Smooth muscle cell (in vitro differentiated cells): Measurements from ENCODE around the gene KIAA1755. TPM values are rescaled to one million over a fixed set of nuclear protein-coding genes. Genes with fewer than 3 reads are reported as not detected.
"Not testable (repeated sequence)": the region's sequence is repeated elsewhere in the genome, so short reads cannot be mapped to it uniquely, and the experiment has no call there.

Experiments
- DNase-seq: peaks from one replicate; lab custom pipeline; 2025; ENCODE audit not compliant: unreplicated experiment; lab: John Stamatoyannopoulos, UW
- H2AFZ ChIP-seq: fragments of 200-600 bp; sonication (generic); 2 replicates; pipeline ENCODE4 v1.6.0; 2016; ENCODE audit warnings: antibody characterized with exemption, low read depth, mild to moderate bottlenecking
- H3F3A ChIP-seq: fragments of 200-600 bp; sonication (generic); 2 replicates; pipeline ENCODE4 v1.6.0; 2017; ENCODE audit warnings: antibody characterized with exemption, low read depth
- H3K27ac ChIP-seq: fragments of 200-600 bp; sonication (generic); 2 replicates; pipeline ENCODE4 v1.5.1; 2016; ENCODE audit warnings: low read depth, mild to moderate bottlenecking
- H3K27me3 ChIP-seq: fragments of 200-600 bp; sonication (generic); 2 replicates; pipeline ENCODE4 v1.6.1; 2016; ENCODE audit warnings: low read depth, mild to moderate bottlenecking
- H3K36me3 ChIP-seq: fragments of 200-600 bp; sonication (generic); 2 replicates; pipeline ENCODE4 v1.5.1; 2016; ENCODE audit warnings: low read depth
- H3K4me1 ChIP-seq: fragments of 200-600 bp; sonication (generic); 2 replicates; pipeline ENCODE4 v1.5.1; 2016; ENCODE audit warnings: low read depth
- H3K4me2 ChIP-seq: fragments of 200-600 bp; sonication (generic); 2 replicates; pipeline ENCODE4 v1.6.0; 2016; ENCODE audit warnings: mild to moderate bottlenecking
- H3K4me3 ChIP-seq: fragments of 200-600 bp; sonication (generic); 2 replicates; pipeline ENCODE4 v1.5.1; 2016; ENCODE audit warnings: mild to moderate bottlenecking
- H3K79me2 ChIP-seq: fragments of 200-600 bp; sonication (generic); 2 replicates; pipeline ENCODE4 v1.6.0; 2016; ENCODE audit warnings: low read depth, mild to moderate bottlenecking
- H3K9ac ChIP-seq: fragments of 200-600 bp; sonication (generic); 2 replicates; pipeline ENCODE4 v1.6.0; 2016; ENCODE audit warnings: low read depth
- H3K9me3 ChIP-seq: fragments of 200-600 bp; sonication (generic); replicated peaks from 2 replicates; pipeline ENCODE4 v1.5.1; 2016; ENCODE audit warnings: low read depth
- H4K20me1 ChIP-seq: fragments of 200-600 bp; sonication (generic); 2 replicates; pipeline ENCODE4 v1.6.0; 2016; ENCODE audit warnings: low read depth
- WGBS: methylation state at CpG from one replicate; pipeline ENCODE4 v1.1.7; 2016; ENCODE audit warnings: low lambda C conversion rate; 5-methylcytosine and 5-hydroxymethylcytosine counted together
- polyA plus RNA-seq: library from polyadenylated mRNA; unstranded; fragments of >200 nt; fragmentation: Nextera tagmentation; extraction: Ambion mirVana; gene quantifications from 2 replicates; pipeline ENCODE4 v1.2.1, GENCODE V29; 2016
- total RNA-seq: library from RNA; depleted of rRNA; stranded (reverse); fragments of >200 nt; gene quantifications from 2 replicates; pipeline ENCODE4 v1.2.3, GENCODE V29; 2014
- TF ChIP-seq, protein P1 (sequence below): fragments of 200-600 bp; sonication (generic); IDR thresholded peaks from 2 replicates; pipeline ENCODE4 v1.5.1; 2017; ENCODE audit warnings: borderline replicate concordance, mild to moderate bottlenecking, antibody characterized with exemption; ENCODE audit not compliant: insufficient read depth, poor library complexity, severe bottlenecking

KIAA1755 gene
- total and polyA plus RNA-seq, 2 experiments from 2014 or later = 0.17 TPM; not detected in 1

DNA sequence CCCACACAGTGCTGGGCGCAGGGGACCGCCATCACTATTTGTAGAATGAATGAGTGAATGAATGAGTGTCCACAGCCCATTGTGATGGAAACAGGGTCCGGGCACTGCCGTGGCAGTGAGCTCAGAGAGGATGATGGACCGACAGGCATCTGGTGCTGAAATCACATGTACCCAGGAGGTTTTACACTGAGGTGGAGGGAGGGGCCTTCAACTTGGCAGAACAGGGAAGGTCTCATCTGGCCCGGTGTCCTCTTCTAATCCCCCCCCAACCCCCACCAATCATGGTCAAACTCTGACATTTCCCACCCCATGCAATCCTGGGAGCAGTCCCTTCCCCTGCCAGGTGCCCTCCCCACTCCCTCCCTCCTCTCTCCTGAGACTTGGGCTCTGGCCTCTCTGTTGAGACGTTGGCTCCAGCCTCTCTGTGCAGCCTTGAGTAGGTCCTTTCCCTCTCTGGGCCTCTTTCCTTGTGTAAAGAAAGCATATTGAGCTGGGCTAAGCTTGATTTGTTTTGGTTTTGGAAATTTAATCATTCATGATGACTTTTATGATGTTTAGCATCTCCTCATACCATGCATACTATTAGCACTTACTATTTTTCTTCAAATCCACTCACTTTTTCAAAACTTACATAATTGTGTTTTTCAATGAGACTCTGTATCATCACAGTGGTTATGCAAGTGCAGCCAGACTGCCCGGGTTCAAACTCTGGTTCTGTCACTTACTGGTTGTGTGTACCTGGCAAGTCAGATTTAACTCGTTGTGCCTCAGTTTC lies 10.8 kb downstream of the KIAA1755 start:
- Histone ChIP-seq H3K9me3 (no peaks in the 10 kb centered on the region), H4K20me1 (no peaks in the 10 kb centered on the region), H3K36me3 (no peaks in the 10 kb centered on the region), H3K79me2 (no peaks in the 10 kb centered on the region), H3K4me1 (no peaks in the 10 kb centered on the region), H3K9ac (no peak overlapping the region), H3K27me3 (no peaks in the 10 kb centered on the region), H3K4me3 (no peak overlapping the region), H3K27ac (no peak overlapping the region), H2AFZ (no peak overlapping the region), H3K4me2 (no peak overlapping the region), H3F3A (no peaks in the 10 kb centered on the region)
- 91% methylated on average over 8 of the region's 9 CpGs for WGBS
- no peak for DNase-seq
- TF ChIP-seq, protein P1, sequence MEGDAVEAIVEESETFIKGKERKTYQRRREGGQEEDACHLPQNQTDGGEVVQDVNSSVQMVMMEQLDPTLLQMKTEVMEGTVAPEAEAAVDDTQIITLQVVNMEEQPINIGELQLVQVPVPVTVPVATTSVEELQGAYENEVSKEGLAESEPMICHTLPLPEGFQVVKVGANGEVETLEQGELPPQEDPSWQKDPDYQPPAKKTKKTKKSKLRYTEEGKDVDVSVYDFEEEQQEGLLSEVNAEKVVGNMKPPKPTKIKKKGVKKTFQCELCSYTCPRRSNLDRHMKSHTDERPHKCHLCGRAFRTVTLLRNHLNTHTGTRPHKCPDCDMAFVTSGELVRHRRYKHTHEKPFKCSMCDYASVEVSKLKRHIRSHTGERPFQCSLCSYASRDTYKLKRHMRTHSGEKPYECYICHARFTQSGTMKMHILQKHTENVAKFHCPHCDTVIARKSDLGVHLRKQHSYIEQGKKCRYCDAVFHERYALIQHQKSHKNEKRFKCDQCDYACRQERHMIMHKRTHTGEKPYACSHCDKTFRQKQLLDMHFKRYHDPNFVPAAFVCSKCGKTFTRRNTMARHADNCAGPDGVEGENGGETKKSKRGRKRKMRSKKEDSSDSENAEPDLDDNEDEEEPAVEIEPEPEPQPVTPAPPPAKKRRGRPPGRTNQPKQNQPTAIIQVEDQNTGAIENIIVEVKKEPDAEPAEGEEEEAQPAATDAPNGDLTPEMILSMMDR = no peak

DNA sequence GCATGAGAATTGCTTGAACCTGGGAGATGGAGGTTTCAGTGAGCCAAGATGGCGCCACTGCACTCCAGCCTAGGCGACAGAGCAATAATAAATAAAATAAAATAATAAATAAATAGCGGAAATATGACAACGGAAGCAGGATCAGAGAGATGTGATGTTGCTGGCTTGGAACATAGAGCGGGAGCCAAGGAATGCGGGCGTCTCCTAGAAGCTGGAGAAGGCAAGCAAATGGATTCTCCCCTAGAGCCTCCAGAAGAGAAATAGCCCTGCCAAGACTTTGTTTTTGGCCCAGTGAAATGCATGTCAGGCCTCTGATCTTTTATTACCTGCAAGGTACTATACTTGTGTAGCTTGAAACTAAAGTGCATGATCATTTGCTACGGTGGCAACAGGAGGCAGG lies 12.4 kb downstream of the KIAA1755 start:
- no peak overlapping the region for H3K4me3 ChIP-seq
- no peaks in the 10 kb centered on the region for H3K27me3 ChIP-seq
- H3K36me3 ChIP-seq = no peaks in the 10 kb centered on the region
- H3K27ac ChIP-seq = no peak overlapping the region
- H2AFZ ChIP-seq = no peak overlapping the region
- H3K9ac ChIP-seq = no peak overlapping the region
- no peaks in the 10 kb centered on the region for H3F3A ChIP-seq
- TF ChIP-seq, protein P1 = no peak
- DNase-seq = no peak
- H3K9me3 ChIP-seq = no peaks in the 10 kb centered on the region
- H3K79me2 ChIP-seq = no peaks in the 10 kb centered on the region
- no peaks in the 10 kb centered on the region for H4K20me1 ChIP-seq
- no peak overlapping the region for H3K4me2 ChIP-seq
- 90% methylated on average over 8 of the region's 8 CpGs for WGBS
- H3K4me1 ChIP-seq = no peaks in the 10 kb centered on the region

DNA sequence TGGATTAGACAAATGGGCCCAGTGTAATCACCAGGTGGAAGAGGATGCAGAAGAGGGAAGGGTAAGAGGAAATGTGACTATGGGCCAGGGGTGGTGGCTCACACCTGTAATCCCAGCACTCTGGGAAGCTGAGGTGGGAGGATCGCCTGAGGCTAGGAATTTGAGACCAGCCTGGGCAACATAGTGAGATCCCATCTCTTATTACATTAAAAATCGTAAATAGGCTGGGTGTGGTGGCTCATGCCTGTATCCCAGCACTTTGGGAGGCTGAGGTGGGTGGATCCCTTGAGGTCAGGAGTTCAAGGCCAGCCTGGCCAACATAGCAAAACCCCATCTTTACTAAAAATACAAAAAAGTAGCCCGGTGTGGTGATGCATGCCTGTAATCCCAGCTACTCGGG lies 12.8 kb downstream of the KIAA1755 start:
- not testable (repeated sequence) for H3K27me3 ChIP-seq, H2AFZ ChIP-seq, H3F3A ChIP-seq, H3K4me3 ChIP-seq, H3K27ac ChIP-seq, H3K9ac ChIP-seq, H3K4me1 ChIP-seq, H4K20me1 ChIP-seq, H3K4me2 ChIP-seq, H3K79me2 ChIP-seq, DNase-seq, H3K36me3 ChIP-seq, H3K9me3 ChIP-seq
- 83% methylated on average over 4 of the region's 4 CpGs for WGBS

DNA sequence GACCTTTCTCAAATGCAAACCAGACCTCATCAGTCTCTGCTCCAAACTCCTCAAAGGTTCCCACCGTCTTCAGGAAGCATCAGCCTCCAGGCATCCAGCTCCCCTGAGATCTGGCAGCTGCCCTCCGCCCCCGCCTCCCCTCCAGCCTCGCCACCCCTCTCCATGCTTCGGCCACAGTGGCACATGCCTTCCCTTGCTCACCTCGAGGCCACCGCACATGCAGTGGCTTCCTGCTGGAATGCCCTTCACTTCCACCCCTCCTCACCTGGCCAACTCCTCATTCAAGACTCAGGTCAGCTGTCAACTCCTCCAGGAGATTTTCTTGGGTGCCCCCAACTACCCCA lies 13.4 kb downstream of the KIAA1755 start:
- no peaks in the 10 kb centered on the region for H3K4me1 ChIP-seq
- no peak overlapping the region for H2AFZ ChIP-seq
- no peaks in the 10 kb centered on the region for H3K27me3 ChIP-seq
- WGBS = 89% methylated on average over 7 of the region's 7 CpGs
- no peaks in the 10 kb centered on the region for H4K20me1 ChIP-seq
- no peak overlapping the region for H3K4me3 ChIP-seq
- no peak overlapping the region for H3K9ac ChIP-seq
- H3K27ac ChIP-seq = no peak overlapping the region
- no peak overlapping the region for H3K4me2 ChIP-seq
- H3K79me2 ChIP-seq = no peaks in the 10 kb centered on the region
- DNase-seq = no peak
- H3K9me3 ChIP-seq = peaks cover 4% of the 10 kb centered on the region
- H3F3A ChIP-seq = no peaks in the 10 kb centered on the region
- TF ChIP-seq, protein P1 = no peak
- H3K36me3 ChIP-seq = no peaks in the 10 kb centered on the region
